ENCODE data around the gene PRSS22. TPM values are rescaled to one million over a fixed set of nuclear protein-coding genes. Genes with fewer than 3 reads are reported as not detected.
A peak's percentile ranks its signal among the peaks of the same experiment; 100 is the strongest.

Gene PRSS22
- total RNA-seq, 2 donors from 2014 or later: 0.34 TPM; not detected in 1

DNA sequence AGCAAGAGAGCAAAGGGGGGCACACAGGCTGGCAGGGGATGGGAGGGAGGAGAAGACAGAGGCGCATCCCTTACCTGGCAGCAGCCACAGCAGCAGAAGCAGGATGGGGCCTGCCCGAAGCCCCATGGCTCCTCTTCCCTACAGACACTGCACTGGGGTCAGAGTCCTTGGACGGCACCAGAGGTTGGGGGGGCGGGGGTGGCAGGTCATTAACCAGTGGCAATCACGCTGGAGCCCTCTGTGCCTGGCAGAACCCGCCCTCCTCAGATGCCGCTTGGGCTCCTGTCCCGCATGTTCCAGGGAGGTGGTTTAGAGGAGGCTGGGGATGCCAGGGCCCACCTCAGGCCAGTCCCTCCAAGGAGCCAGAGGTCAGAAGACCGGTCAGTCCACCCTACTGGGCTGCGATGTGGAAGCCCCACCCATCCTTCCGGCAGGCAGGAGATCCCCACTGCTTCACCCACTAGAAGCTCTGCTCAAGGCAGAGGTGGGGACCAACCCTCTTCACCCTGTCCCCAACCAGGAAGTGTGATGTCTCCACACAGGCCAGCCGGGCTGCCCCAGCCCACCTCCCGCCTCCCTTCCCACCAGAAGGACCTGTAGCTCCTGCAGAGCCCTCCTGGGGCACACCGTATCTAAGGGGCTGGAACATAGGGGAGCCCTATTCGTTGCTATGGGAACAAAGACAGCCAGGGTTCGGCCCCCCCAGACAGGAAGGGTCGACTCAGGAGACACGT lies 16.2 kb downstream of the PRSS22 start:
- Mint-ChIP-seq H3K27ac (peak overlapping the region in 1 of 2 donors; percentile 84), H3K9me3 (peaks cover 0 to 4% of the 10 kb centered on the region in 2 donors), H3K36me3 (peaks cover 0 to 6% of the 10 kb centered on the region in 2 donors)
- peak in 1 of 2 donors; percentile 13 for ATAC-seq
- no peak for DNase-seq (ENCODE audit: low spot score in 2 of 2)

DNA sequence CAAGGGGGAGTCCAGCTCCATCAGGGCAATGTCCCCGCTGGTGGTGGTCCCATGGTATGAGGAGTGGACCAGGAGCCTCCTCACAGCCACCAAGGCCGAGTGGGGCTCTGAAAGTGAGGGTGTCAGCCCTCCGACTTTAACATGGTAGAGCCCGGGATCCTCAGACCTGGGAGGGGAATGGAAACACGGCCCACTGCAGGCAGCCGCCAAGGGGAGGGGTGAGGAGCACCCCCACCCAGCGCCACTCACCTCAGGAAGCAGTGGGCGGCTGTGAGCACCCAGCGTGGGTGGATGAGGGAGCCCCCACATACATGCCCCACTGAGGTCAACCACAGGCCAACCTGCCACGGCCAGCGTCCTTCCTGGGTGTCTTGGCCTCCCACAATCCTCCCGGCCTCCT lies 17.1 kb downstream of the PRSS22 start:
- Mint-ChIP-seq H3K27ac (no peak overlapping the region), H3K9me3 (peaks cover 0 to 4% of the 10 kb centered on the region in 2 donors), H3K36me3 (peaks cover 0 to 6% of the 10 kb centered on the region in 2 donors)
- no peak for DNase-seq (ENCODE audit: low spot score in 2 of 2)
- no peak for ATAC-seq

DNA sequence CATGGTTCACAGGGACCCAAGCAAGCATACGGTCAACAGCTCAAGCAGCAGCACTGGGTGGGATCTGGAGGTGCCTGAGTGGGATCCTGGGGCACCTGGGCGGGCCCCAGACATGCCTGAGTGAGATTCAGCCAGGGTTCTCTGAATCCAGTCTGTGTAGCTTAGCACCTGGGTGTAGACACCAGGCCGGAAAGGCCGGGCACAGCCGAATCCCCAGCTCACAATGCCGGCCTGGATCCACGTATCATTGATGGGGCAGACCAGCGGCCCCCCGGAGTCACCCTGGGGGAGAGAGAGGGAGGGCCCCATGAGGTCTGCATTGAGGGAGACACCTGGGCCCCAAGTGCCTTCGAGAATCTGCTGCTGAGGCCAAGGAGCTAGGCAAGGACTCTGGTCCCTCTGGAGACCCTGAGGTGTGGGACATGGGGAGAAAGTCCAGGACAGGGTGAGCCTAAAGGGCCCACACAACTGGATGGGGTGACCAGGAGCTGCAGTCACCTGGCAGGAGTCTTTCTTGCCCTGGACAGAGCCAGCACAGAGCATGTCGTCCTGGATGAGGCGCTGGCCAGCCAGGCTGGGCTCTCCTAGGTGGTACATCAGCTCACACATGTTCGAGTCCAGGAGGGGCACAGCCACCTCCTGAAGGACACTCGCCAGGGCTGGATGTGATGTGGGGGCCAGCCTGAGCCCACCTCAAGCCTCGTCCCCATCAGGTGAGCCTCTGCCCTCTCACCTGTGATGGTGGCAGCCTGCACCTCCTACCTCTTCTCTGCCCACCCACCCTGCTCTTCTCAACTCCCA lies 18.1 kb downstream of the PRSS22 start:
- Mint-ChIP-seq H3K36me3 (peaks cover 0 to 6% of the 10 kb centered on the region in 2 donors), H3K9me3 (peaks cover 0 to under 1% of the 10 kb centered on the region in 2 donors), H3K27ac (peak overlapping the region in 1 of 2 donors; percentile 76)
- ATAC-seq: no peak
- DNase-seq (ENCODE audit: low spot score in 2 of 2): no peak

DNA sequence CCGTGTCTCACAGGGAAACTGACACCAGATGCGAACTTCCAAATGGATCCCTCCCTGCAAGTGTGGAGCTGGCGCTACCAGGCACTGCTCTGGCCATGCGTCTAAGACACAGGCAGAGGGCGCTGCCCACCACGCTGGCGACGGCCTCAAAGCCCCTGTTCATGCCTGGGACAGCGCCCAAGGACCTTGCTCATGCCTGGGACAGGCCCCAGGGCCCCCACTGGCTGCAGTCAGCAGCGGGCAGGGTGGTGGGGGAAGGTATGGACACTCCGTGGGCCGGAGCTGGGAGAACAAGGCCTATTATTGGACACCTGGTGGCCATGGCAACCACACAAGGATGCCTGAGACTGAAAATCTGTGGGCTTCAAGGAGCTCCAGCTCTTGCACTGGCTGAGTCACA lies 19.0 kb downstream of the PRSS22 start:
- H3K27ac Mint-ChIP-seq: peak overlapping the region in 1 of 2 donors; percentile 76
- peaks cover 0 to 6% of the 10 kb centered on the region in 2 donors for H3K36me3 Mint-ChIP-seq
- ATAC-seq: peak; percentile 73 to 84
- DNase-seq (ENCODE audit: low spot score in 2 of 2): peak; percentile 64 to 70
- H3K9me3 Mint-ChIP-seq: no peaks in the 10 kb centered on the region

DNA sequence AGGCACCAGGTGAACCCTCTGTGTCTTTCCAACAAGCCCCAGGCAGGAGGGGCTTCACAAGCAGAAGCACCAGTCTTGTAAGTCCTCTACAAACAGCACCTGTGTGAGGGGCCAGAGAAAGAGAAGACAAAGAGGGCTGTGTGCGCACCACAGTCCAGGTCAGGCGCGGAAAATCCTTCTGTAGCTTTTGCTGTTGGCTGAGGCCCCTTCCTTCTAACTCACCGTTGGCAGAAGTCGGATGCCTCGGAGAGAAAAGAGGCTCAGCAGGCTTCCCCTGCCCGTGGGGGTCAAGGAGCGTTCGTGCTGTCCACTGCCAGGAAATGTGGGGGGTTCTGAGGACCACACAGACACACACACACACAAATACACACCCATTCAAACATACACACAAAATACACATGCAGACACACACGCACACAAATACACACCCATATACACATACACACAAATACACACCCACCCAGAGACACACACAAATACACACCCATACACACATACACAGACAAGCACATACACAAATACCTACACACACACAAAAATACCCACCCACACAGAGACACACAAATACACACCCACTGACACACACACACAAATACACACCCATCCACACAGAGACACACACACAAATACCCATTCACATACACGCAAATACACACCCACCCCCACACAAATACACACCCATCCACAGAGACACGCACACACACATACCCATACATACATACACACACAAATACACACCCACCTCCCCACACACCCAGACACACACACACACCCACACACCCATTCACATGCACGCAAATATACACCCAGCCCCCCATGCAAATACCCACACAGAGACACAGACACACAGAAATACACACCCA lies 21.1 kb downstream of the PRSS22 start:
- DNase-seq (ENCODE audit: low spot score in 2 of 2) (no peak), ATAC-seq (no peak)
- Mint-ChIP-seq H3K9me3 (no peaks in the 10 kb centered on the region), H3K36me3 (no peaks in the 10 kb centered on the region), H3K27ac (no peak overlapping the region)

DNA sequence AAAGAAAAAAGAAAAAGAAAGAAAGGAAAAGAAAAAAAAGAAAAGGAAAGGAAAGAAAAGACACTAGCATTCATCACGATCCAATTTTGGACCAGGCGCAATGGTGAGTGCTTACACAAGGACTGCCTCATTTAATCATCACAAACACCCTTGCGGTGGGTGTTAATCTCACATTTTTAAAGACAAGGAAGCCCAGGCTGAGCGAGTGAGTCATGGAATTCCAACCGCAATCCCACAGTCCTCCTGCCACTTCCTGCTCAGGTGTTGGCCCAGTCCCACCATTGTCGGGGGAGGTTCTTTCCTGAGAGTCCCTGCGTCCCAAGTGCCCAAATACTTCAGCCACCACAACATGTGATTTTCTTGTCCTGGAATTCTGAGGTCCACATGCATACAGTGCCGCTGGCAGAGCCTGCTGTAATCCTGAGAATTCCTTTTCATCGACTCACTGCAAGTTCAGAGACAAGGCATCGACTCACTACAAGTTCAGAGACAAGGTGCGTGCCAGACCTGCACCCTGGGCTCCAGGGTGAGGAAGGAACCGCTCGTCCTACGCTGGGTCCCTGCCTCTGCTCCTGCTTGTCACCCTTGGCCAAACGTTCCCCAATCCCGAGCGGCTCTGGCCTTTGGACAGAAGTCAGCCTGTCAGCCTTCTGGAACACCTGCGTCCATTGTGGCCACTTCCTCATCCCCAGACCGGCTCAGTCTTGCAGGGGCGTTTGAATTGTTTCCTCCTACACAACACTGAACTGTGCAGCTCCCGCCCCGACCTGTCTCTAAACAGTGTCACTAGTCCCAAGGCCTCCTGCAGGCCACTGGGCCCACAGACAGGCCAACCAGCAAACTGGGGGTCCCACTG lies 22.1 kb downstream of the PRSS22 start:
- ATAC-seq (no peak), DNase-seq (ENCODE audit: low spot score in 2 of 2) (no peak)
- no peaks in the 10 kb centered on the region for H3K9me3 Mint-ChIP-seq
- no peaks in the 10 kb centered on the region for H3K36me3 Mint-ChIP-seq
- H3K27ac Mint-ChIP-seq: peak overlapping the region in 1 of 2 donors; percentile 62

DNA sequence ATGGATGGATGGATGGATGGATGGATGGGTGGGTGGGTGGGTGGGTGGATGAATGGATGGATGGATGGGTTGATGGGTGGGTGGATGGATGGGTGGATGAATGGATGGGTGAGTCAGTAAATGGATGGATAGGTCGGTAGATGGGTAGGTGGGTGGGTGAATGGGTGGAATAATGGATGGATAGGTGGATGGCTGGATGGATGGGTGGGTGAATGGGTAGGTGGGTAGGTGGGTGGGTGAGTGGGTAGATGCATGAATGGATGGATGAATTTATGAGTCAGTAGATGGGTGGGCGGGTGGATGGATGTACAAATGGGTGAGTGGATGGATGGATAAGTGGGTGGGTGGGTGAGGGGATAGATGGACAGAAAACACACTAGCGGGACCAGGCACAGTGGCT lies 23.0 kb downstream of the PRSS22 start:
- DNase-seq (ENCODE audit: low spot score in 2 of 2) (no peak), ATAC-seq (no peak)
- Mint-ChIP-seq H3K36me3 (no peaks in the 10 kb centered on the region), H3K27ac (no peak overlapping the region), H3K9me3 (no peaks in the 10 kb centered on the region)

DNA sequence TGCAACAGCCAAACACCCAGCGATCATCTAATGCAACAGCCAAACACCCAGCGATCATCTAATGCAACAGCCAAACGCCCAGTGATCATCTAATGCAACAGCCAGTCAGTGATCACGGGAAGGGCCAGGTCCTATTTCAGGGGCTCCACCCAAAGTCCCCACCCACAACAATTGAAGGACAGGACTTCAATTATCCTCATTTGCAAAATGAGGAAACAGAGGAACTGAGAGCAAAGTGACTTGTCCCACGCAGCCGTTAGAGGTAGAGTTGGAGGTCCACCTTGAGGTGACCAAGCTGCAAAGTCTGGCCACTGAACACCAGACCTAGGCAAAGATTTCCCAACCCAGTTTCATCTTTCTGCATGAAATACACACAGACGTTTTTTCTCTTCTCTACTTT lies 24.2 kb downstream of the PRSS22 start:
- no peaks in the 10 kb centered on the region for H3K9me3 Mint-ChIP-seq
- no peaks in the 10 kb centered on the region for H3K36me3 Mint-ChIP-seq
- ATAC-seq: no peak
- no peak for DNase-seq (ENCODE audit: low spot score in 2 of 2)
- no peak overlapping the region for H3K27ac Mint-ChIP-seq

DNA sequence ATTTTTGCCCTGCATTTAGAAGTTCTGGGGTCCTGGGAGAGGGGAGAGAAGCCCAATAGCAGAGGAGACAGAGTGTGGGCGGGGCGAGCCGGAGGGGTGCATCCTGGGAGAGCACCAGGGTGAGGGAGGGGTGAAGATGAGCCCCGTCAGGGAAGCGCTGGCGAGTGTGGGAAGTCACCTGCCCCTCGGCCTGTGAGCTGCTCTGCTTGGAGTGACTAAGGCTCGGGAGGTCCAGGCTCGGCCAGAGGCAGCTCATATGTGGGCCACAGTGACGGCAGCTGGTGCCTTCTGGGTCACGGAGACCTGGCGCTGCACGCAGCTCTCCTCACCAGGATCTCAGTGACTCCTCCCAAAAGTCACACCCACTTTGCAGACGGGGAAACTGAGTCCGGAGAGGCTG lies 26.8 kb downstream of the PRSS22 start:
- DNase-seq (ENCODE audit: low spot score in 2 of 2): no peak
- H3K9me3 Mint-ChIP-seq: no peaks in the 10 kb centered on the region
- no peak overlapping the region for H3K27ac Mint-ChIP-seq
- no peak for ATAC-seq
- no peaks in the 10 kb centered on the region for H3K36me3 Mint-ChIP-seq

DNA sequence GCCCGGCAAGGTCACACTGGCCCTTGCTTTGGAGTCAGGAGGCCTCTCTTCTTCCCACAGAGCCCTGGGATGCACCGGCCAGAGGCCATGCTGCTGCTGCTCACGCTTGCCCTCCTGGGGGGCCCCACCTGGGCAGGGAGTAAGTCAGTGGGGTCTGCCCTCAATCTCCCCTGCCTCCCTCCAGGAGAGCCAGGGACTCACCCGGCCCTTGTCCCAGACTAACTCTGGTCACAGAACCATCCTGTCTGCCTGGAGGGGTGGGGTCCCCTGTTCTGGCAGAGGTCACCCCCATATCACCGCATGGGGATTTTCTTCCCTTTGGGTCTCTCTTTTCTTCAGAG lies 27.6 kb downstream of the PRSS22 start:
- H3K27ac Mint-ChIP-seq: no peak overlapping the region
- DNase-seq (ENCODE audit: low spot score in 2 of 2): no peak
- no peaks in the 10 kb centered on the region for H3K9me3 Mint-ChIP-seq
- no peaks in the 10 kb centered on the region for H3K36me3 Mint-ChIP-seq
- ATAC-seq: no peak

DNA sequence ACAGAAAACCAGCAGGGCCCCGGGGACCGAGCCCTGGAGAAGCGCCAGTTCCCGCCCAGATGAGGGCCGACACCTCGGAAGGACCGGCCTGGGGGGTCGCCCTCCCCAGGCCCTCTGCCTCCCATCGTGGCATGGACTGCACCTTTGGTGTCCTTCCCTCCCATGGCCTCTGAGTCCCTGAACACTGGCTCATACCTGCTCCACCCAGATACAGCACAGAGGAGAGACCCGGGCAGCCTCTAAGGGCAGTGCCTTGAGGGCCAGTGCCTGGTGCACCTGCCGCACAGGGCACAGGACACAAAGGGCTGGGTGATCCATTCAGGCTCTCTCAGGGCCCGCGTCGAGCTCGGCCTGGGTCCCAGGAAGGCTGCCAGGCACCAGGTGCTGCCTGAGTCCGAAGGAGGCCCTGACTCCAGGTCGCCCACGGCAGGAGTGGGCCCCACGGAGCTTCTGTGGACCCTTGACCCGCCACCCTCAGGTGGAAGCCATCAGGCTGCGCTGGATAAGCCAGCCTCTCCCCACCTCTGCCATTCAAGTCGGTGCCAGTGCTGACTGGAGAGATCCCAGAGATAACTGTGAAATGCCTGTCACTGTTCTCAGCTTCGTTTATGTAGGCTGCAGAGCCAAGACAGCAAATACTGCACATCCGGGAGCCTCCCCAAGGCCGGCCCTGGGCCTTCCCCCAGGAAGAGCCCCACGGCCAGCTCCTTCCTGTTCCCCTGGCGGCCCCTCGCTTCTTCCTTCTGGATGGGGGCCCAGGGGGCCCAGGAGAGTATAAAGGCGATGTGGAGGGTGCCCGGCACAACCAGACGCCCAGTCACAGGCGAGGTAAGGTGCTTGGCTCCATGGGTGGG lies 28.2 kb downstream of the PRSS22 start, which contains the start of gene ZG16B:
ZG16B (plus strand) TSS at position 803 of the 854 bp plus-strand sequence. CDS start 139 bp downstream, outside the sequence.
- Mint-ChIP-seq H3K9me3 (no peaks in the 10 kb centered on the region), H3K36me3 (no peaks in the 10 kb centered on the region), H3K27ac (peak within 1 kb of the TSS in 1 of 2 donors; percentile 40)
- DNase-seq (ENCODE audit: low spot score in 2 of 2) (no peak), ATAC-seq (no peak)

DNA sequence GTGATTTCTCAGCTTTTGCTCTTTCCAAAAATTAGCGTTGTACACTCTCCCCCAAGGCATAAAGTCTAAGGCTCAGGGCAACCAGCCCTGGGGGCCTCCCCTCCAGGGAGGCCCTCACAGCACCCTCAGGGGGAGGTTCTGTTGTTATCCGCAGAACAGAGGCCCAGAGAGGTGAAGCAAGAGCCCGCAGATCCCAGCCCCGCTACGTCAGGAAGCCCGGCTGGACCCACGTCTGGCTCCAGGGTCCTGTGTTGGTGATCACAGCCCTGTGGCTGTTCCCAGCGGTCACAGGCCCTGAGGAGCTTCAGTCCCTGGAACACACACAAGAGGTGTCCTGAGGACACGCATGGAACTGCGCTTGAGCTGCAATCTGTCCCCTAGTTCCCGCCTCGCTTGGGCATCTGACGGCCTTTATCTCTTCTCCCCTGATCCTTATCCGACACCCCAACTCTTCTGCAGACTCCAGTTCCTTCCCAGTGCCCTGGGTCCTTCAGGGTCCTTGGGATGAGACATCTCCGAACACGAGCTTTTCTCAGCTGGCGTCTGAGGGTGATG lies 29.0 kb downstream of the PRSS22 start:
- no peak for DNase-seq (ENCODE audit: low spot score in 2 of 2)
- ATAC-seq: no peak
- peak overlapping the region in 1 of 2 donors; percentile 40 for H3K27ac Mint-ChIP-seq
- no peaks in the 10 kb centered on the region for H3K36me3 Mint-ChIP-seq
- H3K9me3 Mint-ChIP-seq: no peaks in the 10 kb centered on the region

DNA sequence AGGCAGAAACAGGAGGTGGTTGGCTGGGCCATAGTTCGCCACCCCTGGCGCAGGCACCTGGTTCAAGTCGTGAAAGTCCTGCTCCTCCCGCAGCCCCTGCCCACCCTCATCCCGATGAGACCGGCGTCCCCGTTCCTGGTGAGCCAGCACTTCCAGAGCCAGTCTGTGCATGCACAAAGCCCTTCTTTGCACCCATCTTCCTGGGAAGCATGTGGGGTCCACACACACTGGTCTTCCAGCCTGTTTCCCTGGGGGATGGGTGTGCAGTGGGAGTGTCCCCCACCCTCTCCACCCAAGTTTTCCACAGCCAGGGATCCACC lies 29.5 kb downstream of the PRSS22 start:
- no peak for DNase-seq (ENCODE audit: low spot score in 2 of 2)
- H3K36me3 Mint-ChIP-seq: no peaks in the 10 kb centered on the region
- no peaks in the 10 kb centered on the region for H3K9me3 Mint-ChIP-seq
- no peak for ATAC-seq
- H3K27ac Mint-ChIP-seq: no peak overlapping the region

DNA sequence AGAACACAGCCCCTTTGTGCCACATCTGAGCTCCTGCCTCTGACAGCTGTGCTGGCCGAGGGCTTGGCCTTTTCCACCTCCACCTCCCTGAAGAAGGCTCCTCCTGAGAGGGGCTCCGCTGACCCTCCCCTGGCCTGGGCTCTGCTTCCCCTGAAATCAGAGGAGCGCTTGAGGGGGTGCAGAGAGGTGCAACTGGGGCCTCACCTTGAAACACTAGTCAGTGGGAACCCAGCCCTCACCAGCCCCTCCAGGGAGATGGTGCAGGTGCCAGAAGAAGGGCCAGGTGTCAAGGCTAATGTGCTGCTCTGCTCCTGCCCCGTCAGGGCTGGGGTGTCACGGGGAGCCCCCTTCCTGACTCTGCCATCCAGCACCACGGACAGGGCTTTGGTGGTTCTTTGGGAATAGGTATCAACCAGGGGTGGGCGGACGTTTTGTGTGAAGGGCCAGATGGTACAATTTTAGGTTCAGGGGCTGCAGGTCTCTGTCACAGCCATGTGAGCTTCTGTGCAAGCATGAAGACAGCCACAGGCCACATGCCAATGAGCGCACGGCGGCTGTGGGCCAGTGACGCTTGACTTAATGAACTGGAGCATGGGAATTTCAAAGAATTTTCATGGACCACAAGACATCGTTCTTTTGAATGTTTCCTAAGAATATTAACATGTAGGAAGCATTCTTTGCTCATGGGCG lies 30.0 kb downstream of the PRSS22 start:
- DNase-seq (ENCODE audit: low spot score in 2 of 2) (no peak), ATAC-seq (no peak)
- Mint-ChIP-seq H3K36me3 (no peaks in the 10 kb centered on the region), H3K9me3 (no peaks in the 10 kb centered on the region), H3K27ac (peak overlapping the region in 1 of 2 donors; percentile 22)

DNA sequence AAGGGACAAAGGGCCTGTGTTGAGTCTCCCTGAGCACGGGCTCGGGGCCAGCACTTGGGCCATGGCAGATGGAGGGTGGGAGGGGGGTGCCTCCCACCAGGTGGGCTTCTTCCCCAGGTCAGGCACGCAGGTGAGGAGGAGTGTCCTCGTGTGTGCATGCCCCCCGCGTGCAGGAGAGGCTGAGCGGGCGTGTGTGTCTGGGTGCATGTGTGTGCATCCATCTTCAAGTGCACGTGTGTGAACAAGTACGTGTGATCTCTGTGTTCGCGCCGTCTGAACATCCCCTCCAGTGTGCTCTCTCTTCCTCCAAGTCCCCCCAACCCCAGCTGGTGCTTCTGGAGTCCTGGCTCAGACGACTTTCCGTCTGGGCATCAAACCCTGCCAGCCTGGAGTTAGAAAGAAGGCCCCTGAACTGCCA lies 30.6 kb downstream of the PRSS22 start:
- ATAC-seq: no peak
- Mint-ChIP-seq H3K27ac (peak overlapping the region in 1 of 2 donors; percentile 22), H3K9me3 (no peaks in the 10 kb centered on the region), H3K36me3 (no peaks in the 10 kb centered on the region)
- DNase-seq (ENCODE audit: low spot score in 2 of 2): peak in 1 of 2 donors; percentile 21

All from activated naive CD4-positive, alpha-beta T cell treated with anti-CD3 and anti-CD28 coated beads, Interleukin-2, amount 50 U/mL, for 72 hours (primary cell).